GM12873 (cell line): ENCODE results near the gene KCND3.

Experiments used
- CTCF ChIP-seq: IDR thresholded peaks from 2 replicates; pipeline ENCODE4 v1.5.1; 2012; ENCODE audit warnings: low read depth, mild to moderate bottlenecking, moderate library complexity, low read length, control low read depth; ENCODE audit not compliant: insufficient read depth; ENCODE audit errors: missing control alignments

KCND3 gene

GRCh38 chr1:111822138-111822537 is 167.3 kb downstream of the KCND3 start:
- TF ChIP-seq CTCF = no peak

- TF ChIP-seq CTCF = no peak
These were observed 168.2 kb downstream of the KCND3 start for GRCh38 chr1:111821121-111821745.

- TF ChIP-seq CTCF = no peak
These were observed 169.8 kb downstream of the KCND3 start for GRCh38 chr1:111819566-111820263.

- TF ChIP-seq CTCF = no peak
These were observed 170.9 kb downstream of the KCND3 start for GRCh38 chr1:111818546-111818945.

- no peak for TF ChIP-seq CTCF
These were observed 171.4 kb downstream of the KCND3 start for GRCh38 chr1:111818081-111818480.

- no peak for TF ChIP-seq CTCF
These were observed 174.8 kb downstream of the KCND3 start for GRCh38 chr1:111814642-111815041.

GRCh38 chr1:111814305-111814628 is 175.2 kb downstream of the KCND3 start:
- TF ChIP-seq CTCF = no peak
